Activated T-cell treated with anti-CD3 and anti-CD28 coated beads for 24 hours (primary cell): ENCODE data around the gene CYP19A1.

Experiments used
- DNase-seq: peaks from one replicate; pipeline ENCODE4 v3.0.0-alpha.2; 2020; ENCODE audit warnings: low read depth

Gene CYP19A1

DNA sequence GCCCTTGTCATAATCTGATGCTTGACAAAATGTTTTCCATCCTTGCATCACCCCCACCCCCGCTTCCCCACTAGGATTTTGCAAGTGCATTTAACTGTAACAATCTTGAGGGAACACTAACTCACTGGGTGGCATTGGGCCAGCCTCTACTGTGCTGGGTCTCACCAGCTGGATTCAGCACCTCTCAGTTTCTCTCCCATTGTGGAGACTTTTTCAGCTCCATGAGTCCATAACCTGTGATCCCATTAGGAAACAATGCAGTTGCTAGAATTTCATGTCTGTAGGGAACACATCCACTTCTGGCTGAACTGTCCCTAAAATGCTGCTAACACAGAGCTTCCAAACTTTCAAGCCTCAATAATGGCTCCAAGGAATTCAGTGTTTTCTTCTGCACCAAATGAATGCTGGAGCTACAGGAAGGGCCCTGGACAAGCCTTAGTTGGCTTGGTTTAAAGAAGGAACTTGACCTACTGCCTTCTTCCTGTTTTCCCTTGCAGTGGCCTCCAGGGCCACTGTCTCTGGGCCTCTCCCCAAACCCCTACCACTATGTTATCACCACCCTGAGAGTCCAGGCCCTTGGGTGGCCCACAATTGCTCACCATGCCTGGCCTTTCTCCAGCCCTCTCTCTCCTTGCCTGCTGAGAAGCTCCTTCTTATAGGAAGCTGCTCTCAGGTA lies 15.6 kb downstream of the CYP19A1 start:
- DNase-seq: no peak

DNA sequence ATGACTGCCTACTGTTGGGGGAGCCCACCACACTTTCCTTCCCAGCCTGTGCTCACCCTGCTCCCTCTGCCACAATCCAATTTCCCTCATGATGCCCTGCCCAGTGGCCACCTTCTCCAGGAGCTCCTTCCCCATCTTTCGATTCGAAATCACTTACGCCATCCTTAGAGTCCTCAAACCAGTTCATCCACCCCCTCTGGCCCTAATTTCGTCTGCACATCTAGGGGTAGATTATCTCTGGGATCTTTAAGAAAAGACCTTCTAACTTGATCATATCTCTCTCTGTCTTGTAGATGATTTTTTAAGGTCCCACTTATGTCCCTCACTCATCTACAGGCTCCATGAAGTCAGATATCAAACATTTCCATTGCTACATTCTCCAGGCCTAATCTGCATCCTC lies 17.1 kb downstream of the CYP19A1 start:
- DNase-seq: no peak

DNA sequence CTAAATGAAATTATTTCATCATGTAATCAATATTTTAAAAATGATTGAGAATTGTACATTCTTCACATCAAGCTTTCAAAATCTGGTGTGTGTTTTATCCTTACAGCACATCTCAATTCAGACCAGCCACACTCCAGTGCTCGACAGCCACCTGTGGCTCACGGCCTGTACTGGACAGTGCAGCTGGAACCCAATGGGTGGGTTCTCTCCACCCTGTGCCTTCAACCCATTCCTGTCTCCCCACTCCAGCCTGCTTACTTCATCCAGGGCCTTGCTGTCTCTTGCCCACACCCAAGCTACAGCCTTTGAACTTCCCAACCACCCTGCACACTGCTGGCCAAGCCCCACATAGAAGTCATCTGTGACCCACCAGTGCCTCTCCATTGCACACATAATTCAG lies 17.6 kb downstream of the CYP19A1 start:
- DNase-seq: no peak

DNA sequence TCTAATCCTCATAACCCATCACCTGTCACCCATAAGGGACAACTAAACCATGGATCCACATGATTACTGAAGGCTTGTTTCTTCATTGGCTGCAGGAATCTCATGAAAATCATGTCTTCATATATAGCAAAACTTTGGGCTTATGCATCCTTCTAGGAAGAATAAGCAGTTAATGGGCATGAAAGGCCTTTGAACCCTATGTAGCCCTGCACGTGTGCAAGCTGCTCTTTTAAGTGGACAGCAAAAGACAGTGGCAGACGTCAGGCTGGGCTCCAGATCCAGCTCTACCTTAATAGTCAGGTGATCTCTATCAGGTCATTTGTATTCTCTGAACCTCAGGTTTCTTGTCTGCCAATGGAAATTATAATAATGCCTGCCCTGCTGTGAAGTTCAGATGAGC lies 18.9 kb downstream of the CYP19A1 start:
- no peak for DNase-seq

DNA sequence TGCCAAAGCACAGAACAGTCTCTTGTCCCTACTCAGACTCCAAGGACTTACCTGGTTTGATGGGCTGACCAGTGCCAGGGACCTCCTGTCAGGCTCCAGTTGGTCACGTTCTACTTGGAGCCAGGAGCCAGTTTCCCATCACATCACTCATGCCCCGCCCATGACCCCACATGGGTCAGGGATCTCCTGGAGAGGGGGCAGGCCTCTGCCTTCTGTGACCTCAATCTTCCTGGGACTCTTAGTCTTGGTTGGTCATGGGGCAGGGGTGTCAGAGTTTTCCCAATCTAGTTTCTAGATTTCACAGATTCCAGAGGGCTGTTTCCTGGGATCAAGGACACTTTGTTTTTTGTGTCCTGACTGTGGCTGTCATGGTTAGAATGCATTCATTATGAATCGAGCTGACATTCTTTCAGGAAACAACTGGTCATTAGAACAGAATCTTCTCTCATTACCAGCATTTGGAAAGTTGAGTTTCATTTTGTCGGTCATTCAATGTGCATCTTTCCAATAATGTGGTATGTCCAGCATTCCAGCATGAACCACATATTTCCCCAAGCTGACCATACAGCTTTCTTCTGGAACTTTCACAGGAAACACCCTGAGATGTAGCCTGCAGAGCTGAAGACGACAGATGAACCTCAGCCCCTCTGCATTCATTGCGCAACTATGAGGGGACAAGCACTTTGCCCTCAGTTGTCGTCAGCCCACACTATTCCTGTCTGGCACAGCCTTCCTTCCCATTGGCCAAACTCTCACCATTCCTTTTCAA lies 19.8 kb downstream of the CYP19A1 start:
- no peak for DNase-seq

DNA sequence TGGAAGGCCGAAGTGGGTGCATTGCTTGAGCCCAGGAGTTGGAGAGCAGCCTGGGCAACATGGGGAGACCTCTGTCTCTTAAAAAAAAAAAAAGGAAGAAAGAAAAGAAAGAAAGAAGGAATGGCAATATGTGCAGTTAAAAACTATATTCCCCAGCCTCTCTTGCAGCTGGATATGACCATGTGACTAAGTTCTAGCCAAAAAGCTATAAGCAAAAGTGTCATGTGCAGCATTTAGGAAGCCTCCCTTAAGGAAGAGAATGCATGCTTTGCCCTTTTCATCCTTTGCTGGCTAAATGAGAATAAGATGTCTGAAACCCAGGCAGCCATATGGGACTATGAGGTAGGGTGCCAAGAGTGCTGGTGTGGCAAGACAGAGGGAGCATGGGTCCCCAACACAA lies 21.8 kb downstream of the CYP19A1 start:
- DNase-seq: no peak

DNA sequence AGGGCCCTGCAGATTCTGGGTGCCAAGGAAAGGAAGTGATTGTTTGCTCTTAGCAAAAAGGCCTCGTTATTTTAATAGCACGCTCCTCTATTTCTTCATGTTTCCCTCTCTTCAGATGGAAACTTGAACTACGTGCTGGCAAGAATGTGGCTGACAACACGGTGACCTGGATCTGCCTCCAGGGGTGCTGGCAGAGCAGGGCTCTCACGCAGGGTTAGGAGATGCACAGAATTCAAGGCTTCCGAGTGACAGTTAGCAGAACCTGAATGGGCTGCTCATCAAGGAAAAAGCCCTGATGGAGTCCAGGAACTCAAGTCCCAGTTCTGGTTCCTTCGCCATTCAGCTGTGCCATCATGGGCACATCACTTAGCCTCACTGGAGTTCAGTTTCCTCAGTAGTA lies 22.7 kb downstream of the CYP19A1 start:
- no peak for DNase-seq

DNA sequence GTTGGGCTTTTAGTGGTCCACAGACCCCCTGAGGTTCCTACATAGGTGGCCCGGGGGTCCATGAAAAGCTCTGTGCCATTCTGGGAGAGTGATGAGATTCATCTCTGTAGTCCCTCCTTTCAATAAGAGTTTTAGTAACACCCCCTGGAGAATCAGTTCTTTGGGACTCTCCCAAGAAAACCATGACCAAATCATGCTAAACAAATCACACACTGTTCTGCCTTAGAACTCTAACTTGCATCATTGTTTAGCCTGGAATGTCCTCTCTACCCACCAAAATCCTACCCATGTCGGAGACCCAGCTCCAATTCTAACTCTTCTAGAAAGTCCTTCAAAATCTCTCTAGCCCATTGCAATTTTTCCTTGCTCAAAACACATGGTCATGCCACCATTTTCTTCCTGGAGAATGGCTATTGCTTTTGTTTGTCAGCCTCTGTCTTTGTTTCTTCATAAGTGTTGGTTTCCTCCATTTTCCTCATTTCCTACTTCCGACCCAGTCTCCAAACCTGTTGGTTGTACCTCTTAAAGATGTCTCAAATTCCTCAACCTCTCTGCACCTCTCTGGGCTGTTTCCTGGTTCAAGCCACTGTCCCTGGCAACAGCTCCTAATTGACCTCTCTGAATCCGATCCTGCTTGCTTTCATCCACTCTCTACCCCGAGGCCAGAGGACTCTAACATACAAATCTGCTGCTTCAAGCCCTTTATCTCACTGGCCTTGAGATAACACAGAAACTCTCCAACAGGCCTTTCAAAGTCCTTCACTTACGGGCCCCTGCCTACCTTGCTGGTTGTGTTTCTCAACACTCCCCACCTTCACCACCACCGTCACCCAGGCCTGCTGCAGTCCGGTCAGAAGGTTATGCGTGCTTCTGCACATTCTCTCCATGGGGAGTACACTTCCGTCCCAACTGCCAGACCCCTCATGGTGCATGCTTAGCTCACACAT lies 23.7 kb downstream of the CYP19A1 start:
- DNase-seq: no peak

DNA sequence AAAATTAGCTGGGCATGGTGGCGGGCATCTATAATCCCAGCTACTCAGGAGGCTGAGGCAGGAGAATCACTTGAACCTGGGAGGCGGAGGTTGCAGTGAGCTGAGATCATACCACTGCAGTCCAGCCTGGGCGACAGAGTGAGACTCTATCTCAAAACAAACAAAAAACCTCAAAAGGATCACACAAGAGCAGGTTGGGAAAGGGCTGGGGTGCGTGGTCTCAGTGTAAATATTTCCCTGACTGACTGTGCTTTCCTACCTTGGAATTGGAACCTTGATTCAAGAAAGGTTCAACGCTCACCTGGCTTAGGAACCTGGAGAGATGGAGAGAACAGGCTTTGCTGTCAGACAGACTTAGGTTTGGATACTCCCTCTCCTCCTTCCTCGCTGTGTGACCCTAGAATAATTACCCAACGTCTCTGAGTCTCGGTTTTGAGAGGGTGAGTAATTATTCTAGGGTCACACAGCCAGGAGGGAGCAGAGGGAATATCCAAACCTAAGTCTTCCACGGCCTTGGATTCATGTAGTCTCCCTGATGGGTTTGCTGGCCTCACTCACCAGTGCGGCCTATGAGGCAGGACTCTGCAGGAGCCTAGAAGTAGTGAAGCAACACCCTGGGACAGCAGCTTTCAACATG lies 24.6 kb downstream of the CYP19A1 start:
- DNase-seq: no peak

DNA sequence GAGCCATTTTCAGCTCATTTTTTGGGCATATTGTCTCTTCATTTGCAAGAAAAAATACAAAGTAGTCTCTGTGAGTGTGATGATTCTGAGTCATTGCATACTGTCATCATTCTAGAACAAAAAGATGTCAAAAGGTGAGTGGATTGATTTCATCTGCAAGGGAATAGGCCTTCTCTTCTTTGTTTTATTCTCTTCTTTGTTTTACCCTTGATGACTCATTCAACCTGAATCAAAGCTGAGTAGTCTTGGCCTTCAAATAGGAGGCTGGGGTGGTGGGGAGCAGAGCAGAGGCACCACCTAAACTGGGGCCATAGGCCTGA lies 25.4 kb downstream of the CYP19A1 start:
- no peak for DNase-seq

DNA sequence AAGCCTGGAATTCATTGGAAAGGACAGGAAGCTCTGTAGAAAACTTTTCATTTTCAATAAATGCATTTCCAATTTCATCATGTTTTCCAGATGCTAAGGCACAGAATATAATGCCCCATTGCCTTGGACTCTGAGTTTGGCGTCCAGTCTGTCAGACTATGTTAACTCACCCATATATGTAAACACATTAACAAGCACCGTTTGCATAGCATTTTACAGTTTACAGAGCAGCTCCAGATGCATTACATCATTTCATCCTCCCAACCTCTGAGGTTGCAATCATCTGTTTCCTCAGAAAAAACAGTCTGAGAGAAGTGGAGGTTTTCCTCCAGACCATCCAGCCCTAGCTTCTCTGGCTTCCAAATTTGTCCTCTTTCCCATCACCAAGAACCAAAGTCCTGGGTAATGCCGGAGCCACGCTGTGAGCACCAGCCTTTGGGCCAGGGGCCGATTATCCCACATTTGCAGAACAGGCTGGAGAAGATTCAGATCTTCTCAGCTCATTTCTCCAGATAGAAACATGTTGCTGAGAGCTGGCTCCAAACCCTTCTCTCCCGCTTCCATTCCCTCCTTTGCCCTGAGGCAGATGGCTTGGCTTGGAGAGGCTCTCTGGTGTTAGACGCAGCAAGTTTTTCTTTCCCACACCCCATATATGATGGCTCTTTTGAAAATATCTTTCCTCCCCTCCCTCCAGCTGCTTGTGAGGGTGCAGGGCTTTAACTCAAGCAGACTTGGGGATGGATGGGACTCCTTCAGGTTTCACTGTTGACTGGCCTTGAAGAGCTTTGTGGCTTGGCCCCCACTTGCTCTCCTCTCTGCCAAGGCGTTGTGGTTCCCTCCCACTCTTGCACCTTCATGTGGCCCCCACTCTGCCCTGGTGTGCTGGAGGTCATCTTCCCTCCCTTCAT lies 26.0 kb downstream of the CYP19A1 start:
- DNase-seq: no peak

DNA sequence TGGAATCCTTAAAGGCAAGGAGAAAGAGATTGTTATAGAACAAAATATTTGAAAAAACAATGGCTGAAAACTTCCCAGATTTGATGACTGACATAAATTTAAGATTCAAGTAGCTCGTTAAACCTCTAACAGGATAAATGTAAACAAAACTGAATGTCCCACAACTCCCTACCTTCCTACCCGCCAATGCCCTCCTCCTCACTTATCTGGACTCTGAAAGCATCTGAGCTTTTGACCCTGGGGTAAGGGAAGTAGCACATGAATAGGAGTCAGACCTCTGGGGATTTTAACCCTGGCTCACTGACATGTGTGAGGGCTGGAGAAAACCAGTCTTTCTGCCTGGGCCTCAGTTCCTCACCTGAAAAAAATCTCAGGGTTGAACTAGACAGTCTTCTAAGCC lies 26.9 kb downstream of the CYP19A1 start:
- DNase-seq: no peak

DNA sequence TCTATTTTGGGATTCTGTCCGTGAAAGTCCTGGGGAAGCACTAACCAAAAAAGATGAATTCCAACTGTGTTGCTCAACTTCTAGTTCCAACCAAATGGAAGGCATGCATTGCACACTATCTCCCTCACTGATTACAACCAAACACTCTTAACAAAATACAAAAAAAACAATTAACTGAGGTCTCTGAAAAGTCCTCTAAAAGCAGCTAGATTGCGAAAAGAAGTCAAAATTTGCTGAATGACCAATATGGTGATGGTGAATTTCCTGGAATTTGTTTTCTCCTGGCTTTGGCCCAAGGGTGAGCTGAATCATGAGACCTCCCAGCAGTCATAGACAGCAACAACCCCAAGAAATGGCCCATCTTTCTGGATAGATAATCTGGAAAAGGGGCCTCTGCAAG lies 28.3 kb downstream of the CYP19A1 start:
- DNase-seq: no peak

DNA sequence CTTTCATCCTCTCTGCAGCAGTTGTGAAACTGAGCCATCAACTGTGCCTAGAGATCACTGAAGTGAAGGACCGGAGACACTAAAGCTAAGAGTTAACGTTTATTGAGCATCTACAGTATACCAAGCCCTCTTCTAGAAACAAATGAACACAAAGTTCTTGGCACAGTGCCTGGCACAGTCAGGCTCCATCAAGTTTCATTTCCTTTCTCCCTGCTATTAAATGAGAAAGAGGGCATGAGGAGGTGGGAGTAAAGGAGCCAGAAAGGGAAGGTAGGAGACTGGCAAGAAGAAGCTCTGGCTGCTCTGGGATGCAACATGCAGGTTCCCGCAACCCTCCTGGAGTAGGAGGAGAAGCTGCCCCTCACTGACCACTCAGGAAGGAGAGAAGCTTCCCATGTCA lies 30.6 kb downstream of the CYP19A1 start:
- DNase-seq: no peak

DNA sequence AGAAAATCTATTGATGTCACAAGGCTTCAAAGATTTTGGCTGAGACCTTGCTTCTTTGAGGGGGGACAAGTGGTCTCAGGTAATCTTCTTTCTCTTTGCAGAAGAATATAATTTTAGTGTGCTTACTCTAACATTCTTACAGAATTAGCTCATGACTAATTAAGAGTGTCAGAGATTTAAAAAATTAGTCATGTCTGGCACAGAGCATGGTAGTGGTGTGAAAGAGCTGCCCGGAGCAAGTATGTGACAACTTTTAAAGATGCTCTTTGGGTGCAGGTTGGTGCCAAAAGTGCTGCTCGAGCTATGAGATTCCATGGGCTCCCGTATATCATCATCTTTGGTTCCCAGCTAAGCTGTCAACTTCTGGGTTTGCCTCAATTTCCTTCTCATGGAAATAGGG lies 31.1 kb downstream of the CYP19A1 start:
- no peak for DNase-seq

DNA sequence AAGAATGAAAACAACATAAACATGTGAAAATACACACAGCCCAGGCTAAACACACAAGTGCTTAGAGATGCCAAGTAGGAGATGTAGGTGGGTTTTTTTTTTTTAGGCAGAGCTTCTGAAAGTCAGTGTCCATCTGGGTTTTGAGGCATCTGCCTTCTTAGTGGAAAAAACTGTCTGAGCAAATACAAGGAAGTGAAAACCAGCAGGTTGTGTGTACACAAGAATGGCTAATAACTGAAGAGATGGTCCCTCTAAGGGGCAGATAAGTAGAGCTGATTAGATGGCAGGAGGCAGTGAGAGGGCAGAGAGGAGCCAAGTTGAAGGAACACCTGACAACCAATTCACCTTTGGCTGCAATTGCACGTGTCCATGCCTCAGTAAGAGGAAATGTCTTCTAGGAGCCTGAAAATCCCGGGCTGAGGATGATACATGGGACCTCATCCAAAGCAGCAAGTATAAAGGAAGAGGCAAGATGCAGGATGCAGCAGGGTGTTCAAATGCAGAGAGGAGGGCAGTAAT lies 34.9 kb downstream of the CYP19A1 start:
- DNase-seq: no peak

DNA sequence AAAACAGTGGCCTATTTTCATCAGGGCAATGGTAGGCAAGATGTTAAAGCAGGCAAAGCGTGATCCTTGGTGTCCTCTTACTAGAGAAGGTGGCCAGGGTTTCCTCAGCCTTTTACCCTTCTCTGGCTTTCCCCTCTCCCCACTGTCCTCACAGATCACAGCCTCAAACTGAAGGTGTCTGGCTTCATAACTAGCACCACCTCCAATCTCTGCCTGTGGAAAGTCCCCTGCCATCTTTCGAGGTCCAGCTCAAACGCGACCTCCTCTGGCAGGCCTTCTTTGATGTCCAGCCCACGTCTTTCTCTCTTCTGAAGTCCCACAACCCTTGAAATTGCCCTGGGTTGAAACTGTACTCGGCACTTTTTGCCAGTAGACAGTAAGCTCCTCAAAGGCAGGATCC lies 35.9 kb downstream of the CYP19A1 start:
- DNase-seq: no peak

DNA sequence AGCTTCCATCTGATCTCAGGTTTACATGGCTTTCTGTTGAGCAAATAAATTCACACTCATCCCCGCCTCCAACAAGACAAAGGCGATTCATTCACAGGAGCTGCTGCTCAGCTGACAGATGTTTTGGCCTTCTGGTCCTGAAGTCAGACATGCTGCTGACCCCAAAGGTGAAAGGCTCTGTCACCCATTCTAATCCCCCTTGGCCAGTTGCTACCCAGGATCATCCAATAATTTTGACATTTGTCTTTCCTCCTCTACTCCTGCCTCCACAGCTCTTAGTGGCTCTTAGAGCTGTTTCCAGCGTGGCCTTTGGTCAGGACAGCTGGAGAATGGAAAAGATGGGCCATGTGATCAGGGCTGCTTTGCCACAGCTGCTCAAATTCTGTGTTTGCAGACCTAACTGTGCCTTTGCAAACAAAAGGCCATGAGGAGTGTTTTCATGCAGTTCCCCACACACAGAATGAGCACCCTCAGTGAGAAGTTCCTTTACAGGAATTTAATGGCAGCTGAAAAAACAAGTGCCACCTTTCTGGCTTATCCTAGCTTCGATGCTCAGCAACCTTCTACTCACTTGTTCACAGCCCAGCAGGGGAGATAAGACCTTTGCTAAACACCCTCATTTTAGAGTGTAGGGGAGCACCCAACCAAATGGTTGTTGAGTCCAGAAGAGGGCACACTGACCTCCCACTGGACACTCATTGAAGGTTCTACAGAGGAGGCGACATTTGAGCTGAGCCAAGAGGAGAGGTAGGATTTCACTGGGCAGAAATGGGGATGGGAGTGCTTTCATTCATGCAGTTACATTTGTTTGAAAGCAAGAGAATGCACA lies 39.0 kb downstream of the CYP19A1 start:
- no peak for DNase-seq

DNA sequence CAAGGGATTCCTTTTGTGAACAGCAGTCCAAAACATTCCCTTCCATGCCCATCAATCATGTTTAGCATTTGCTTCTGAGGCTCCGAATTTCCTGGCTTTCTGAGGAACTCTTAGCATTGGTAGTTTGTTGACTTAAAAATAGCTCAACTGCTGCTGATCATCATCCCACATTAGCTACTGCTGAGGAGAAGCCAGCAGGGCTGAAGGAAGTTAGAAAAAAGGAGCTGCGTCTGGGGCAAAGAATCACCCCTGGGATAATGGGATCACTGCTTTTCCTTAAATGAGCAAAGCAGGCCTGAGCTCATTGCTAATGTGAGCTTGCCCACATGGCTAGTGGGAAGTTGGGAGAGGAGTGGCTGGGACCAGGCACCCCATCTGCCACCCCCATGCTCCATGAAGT lies 39.8 kb downstream of the CYP19A1 start:
- no peak for DNase-seq

DNA sequence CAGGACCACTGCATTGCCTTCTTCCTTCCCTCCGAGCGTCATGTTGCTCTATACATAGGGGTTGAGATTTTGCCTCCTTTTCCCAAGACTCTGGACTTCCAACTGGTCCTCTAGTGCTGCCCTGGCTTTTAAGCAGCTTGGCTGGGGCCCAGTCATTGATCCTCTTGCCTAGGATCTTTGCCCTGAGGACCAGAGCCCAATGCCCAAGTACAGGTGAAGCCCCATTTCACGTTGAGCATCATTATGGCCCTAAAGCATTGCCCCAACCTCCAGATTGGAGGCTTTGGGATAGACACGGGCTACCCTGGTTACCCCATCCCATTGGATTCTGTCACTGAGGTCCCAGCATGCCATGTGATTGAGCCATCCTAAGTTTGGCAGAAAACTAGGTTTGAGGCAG lies 47.7 kb downstream of the CYP19A1 start:
- no peak for DNase-seq
